Hepatocyte (in vitro differentiated cells): ENCODE data around the gene THSD4.

Experiments
- CTCF ChIP-seq: fragments of 200-600 bp; sonication (generic); IDR thresholded peaks from 2 replicates; pipeline ENCODE4 v1.5.1; 2016; ENCODE audit warnings: antibody characterized with exemption, mild to moderate bottlenecking; ENCODE audit not compliant: poor library complexity
- EZH2 ChIP-seq: fragments of 200-600 bp; sonication (generic); IDR thresholded peaks from 2 replicates; pipeline ENCODE4 v1.6.1; 2016; ENCODE audit warnings: antibody characterized with exemption, mild to moderate bottlenecking, borderline replicate concordance
- EZH2phosphoT487 ChIP-seq: fragments of 200-600 bp; sonication (generic); IDR thresholded peaks from one replicate; pipeline ENCODE4 v1.6.1; 2018; ENCODE audit warnings: antibody characterized with exemption, mild to moderate bottlenecking, low read depth, moderate library complexity; ENCODE audit not compliant: unreplicated experiment, severe bottlenecking

- TF ChIP-seq CTCF: no peak
- TF ChIP-seq EZH2: no peak
- TF ChIP-seq EZH2phosphoT487: no peak
Measured at GRCh38 chr15:71085809-71086208, 29.5 kb upstream of the THSD4 start.
